Upper lobe of left lung (tissue), 6 donors: ENCODE measurements around the gene PLCG2. TPM values are rescaled to one million over a fixed set of nuclear protein-coding genes. Genes with fewer than 3 reads are reported as not detected.

Experiments used
- ATAC-seq, 2 donors: fragments of 200-7000 bp; cut with Tn5 transposase; one replicate each; pipeline ENCODE4 v1.9.1; 2022; ENCODE audit warnings: mild to moderate bottlenecking in 2 of 2, moderate library complexity in 2 of 2; ENCODE audit not compliant: low FRiP score in 2 of 2
- DNase-seq, 2 donors: peaks; one replicate each; pipeline ENCODE4 v3.0.0-alpha.2; 2019 to 2020
- H3K27ac ChIP-seq, 4 donors: fragments of 200-600 bp; sonication (generic); one replicate each; pipeline ENCODE4 v1.5.1; 2016 to 2019
- H3K27me3 ChIP-seq, 4 donors: fragments of 200-600 bp; sonication (generic); one replicate each; pipeline ENCODE4 v1.5.1; 2017 to 2019
- H3K36me3 ChIP-seq, 4 donors: fragments of 200-600 bp; sonication (generic); one replicate each; pipeline ENCODE4 v1.5.1; 2016 to 2019
- H3K4me1 ChIP-seq, 4 donors: fragments of 200-600 bp; sonication (generic); one replicate each; pipeline ENCODE4 v1.5.1; 2018 to 2019
- H3K4me3 ChIP-seq, 4 donors: fragments of 200-600 bp; sonication (generic); one replicate each; pipeline ENCODE4 v1.5.1; 2017 to 2019; ENCODE audit warnings: mild to moderate bottlenecking in 2 of 4, moderate library complexity in 1 of 4
- H3K9me3 ChIP-seq, 4 donors: fragments of 200-600 bp; sonication (generic); one replicate each; pipeline ENCODE4 v1.5.1; 2018 to 2019
- EP300 ChIP-seq, 4 donors: sonication (generic); formaldehyde crosslinking; IDR thresholded peaks; one replicate each; pipeline ENCODE4 v1.5.1; 2017; ENCODE audit warnings: antibody characterized with exemption in 4 of 4, control low read depth in 2 of 4
- POLR2A ChIP-seq, 4 donors: fragments of 450-650 bp; IDR thresholded peaks; one replicate each; pipeline ENCODE4 v1.5.1; 2016 to 2017; ENCODE audit warnings: antibody characterized with exemption in 4 of 4, mild to moderate bottlenecking in 2 of 4
- POLR2AphosphoS5 ChIP-seq, 2 donors: sonication (generic); formaldehyde crosslinking; IDR thresholded peaks; one replicate each; pipeline ENCODE4 v1.5.1; 2017; ENCODE audit warnings: antibody characterized with exemption in 2 of 2
- WGBS, 2 donors: methylation state at CpG; one replicate each; pipeline ENCODE4 v1.1.5; 2017 to 2018; 5-methylcytosine and 5-hydroxymethylcytosine counted together
- total RNA-seq, 6 donors: library from RNA; depleted of rRNA in 4 of 6; stranded (reverse); fragments of >200 nt in 4 of 6; gene quantifications; one replicate each; pipeline versions ENCODE4 v1.1.0 to v1.2.1, GENCODE V29; 2016 to 2021
- TF ChIP-seq, protein P1 (sequence below), 6 experiments: fragments of 450-650 bp in 4 of 6; fragments of 200-600 bp in 2 of 6; sonication (generic) in 2 of 6; IDR thresholded peaks; one replicate each; pipeline ENCODE4 v1.5.1; 2016 to 2019; ENCODE audit warnings: antibody characterized with exemption in 6 of 6
- donor health status: DM: no; HTN: no; CAD: no; lungs with moderate emphysema.
- donor health status: DM: no; HTN: yes; CAD: no; lungs with severe emphysema.

The PLCG2 gene
- total RNA-seq, 6 donors from 2014 or later = 13.8 to 85.9 (median 35.1) TPM

DNA sequence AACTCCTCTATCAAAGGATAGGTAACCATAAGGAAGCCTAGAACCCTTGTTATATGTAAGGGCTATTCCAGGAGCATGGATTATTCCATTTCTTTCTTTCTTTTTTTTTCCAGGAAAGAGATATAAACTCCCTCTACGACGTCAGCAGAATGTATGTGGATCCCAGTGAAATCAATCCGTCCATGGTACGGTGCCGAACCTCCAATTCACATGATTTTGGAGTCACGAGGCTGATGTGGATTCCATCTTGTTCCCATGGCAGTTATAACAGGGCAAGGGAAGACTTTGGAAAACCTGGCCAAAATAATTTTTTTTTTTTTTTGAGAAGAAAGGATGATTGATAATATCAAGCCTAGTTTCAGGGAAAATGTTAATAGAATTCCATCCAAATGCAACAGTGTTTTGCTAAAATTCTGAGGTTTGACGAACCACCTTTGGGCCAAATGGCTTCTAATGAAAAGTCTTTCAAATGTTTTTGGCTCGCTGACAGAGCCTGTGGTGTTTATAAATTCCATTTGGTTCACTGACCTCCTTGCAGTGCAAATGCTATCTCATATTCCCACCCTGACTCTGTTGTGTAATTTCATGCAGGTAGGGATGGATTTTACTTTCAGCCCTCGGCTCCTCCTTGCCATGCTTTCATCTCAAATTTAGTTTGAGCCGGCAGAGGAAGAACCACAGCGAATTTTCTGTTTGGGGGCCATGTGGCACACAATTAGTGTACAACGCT lies 142.2 kb downstream of the PLCG2 start:
- peaks cover 0 to 17% (median 4%) of the 10 kb centered on the region in 4 donors for H3K4me1 ChIP-seq
- TF ChIP-seq POLR2AphosphoS5 (IDR thresholded peaks at IDR 0.05) (no peak), EP300 (IDR thresholded peaks at IDR 0.05) (no peak), POLR2A (IDR thresholded peaks at IDR 0.05) (no peak)
- TF ChIP-seq, protein P1, sequence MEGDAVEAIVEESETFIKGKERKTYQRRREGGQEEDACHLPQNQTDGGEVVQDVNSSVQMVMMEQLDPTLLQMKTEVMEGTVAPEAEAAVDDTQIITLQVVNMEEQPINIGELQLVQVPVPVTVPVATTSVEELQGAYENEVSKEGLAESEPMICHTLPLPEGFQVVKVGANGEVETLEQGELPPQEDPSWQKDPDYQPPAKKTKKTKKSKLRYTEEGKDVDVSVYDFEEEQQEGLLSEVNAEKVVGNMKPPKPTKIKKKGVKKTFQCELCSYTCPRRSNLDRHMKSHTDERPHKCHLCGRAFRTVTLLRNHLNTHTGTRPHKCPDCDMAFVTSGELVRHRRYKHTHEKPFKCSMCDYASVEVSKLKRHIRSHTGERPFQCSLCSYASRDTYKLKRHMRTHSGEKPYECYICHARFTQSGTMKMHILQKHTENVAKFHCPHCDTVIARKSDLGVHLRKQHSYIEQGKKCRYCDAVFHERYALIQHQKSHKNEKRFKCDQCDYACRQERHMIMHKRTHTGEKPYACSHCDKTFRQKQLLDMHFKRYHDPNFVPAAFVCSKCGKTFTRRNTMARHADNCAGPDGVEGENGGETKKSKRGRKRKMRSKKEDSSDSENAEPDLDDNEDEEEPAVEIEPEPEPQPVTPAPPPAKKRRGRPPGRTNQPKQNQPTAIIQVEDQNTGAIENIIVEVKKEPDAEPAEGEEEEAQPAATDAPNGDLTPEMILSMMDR (IDR thresholded peaks at IDR 0.05) = no peak
- no peak for ATAC-seq
- H3K27me3 ChIP-seq = no peaks in the 10 kb centered on the region
- H3K27ac ChIP-seq = no peak overlapping the region
- no peak for DNase-seq
- no peak overlapping the region for H3K4me3 ChIP-seq
- peaks cover 0 to 41% (median 5%) of the 10 kb centered on the region in 4 donors for H3K36me3 ChIP-seq
- WGBS, 2 donors = 76 to 82% methylated on average over 12 of the region's 12 CpGs
- no peaks in the 10 kb centered on the region for H3K9me3 ChIP-seq

DNA sequence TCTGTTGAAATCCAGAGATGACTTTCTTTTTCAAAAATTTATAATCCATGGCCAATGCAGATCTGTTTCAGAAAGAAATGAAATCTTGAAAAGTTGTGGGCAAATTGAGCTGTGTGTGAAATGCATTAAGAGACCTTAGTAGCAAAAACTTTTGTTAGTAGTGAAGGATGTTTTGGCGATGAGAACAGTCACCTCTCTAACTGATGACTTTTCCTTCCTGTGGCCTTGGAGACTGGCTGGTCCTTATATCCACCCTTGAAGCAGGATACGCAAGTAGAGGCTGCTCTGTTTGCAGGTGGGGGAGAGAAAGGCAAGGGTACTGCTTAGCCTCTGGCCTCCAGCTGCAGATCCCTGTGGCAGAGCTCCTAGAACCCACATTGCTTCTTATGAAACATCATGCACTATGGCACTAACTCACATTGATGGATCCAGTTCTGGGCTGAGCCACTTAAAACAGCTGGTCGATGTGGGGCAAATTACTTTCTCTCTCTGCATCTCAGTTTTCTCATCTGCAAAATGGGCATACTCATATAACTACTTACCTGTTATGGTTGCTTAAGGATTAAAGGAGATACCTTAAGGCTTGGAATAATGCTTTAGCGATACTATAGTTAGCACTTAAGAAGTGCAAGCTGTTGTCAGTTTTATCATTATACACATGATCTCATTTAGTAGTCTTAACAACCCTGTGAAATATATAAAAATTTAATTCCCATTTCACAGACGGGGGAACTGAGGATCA lies 142.9 kb downstream of the PLCG2 start:
- Histone ChIP-seq H3K27ac (no peak overlapping the region), H3K4me3 (no peak overlapping the region), H3K27me3 (no peaks in the 10 kb centered on the region), H3K4me1 (peaks cover 0 to 17% (median 4%) of the 10 kb centered on the region in 4 donors), H3K36me3 (peaks cover 0 to 48% (median 5%) of the 10 kb centered on the region in 4 donors), H3K9me3 (no peaks in the 10 kb centered on the region)
- ATAC-seq (no peak), DNase-seq (no peak)
- 81 to 84% methylated on average over 5 of the region's 5 CpGs for WGBS, 2 donors
- TF ChIP-seq POLR2AphosphoS5 (IDR thresholded peaks at IDR 0.05) (no peak), EP300 (IDR thresholded peaks at IDR 0.05) (no peak), POLR2A (IDR thresholded peaks at IDR 0.05) (no peak)
- TF ChIP-seq, protein P1 (IDR thresholded peaks at IDR 0.05) = no peak

DNA sequence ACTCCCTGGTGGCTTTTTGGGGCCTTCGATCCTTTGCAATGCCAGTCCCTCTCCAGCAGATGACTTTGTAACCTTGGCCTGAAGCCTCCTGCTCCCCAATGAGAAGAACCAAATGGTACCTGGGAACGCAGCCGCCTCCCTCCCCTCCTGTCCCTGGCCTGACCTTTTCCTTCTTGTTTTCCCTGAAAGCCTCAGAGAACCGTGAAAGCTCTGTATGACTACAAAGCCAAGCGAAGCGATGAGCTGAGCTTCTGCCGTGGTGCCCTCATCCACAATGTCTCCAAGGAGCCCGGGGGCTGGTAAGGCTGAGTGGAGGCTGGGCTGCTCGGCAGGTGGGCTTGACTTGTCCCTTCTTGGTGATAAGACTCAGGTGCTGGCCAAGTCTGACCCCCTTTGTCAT lies 144.2 kb downstream of the PLCG2 start:
- Histone ChIP-seq H3K4me1 (peaks cover 0 to 17% (median 4%) of the 10 kb centered on the region in 4 donors), H3K9me3 (no peaks in the 10 kb centered on the region), H3K27ac (no peak overlapping the region), H3K4me3 (no peak overlapping the region), H3K27me3 (no peaks in the 10 kb centered on the region), H3K36me3 (peaks cover 0 to 61% (median 5%) of the 10 kb centered on the region in 4 donors)
- TF ChIP-seq POLR2A (IDR thresholded peaks at IDR 0.05) = no peak
- DNase-seq (no peak), ATAC-seq (no peak)
- WGBS, 2 donors = 82 to 85% methylated on average over 9 of the region's 9 CpGs

DNA sequence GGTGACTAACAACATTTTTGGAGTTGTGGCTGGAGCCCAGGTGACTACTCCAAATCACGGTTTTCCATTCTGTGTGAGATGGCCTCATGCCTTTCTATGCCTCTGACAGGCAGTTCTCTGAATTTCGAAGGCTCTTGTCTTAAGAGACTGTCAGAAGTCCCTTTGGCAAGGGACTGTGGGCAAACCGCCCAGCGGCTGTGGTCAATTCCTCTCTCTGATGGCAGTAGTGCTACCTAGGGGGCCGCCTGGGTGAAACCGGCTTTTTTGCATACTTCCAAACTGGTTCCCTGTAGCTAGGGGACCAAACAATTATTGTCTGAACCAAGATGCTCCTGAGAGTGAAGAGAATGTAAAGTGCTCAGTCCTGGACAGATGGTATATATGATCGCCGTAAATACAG lies 145.9 kb downstream of the PLCG2 start:
- Histone ChIP-seq H3K9me3 (no peaks in the 10 kb centered on the region), H3K36me3 (peaks cover 0 to 68% (median 6%) of the 10 kb centered on the region in 4 donors), H3K27ac (no peak overlapping the region), H3K4me3 (no peak overlapping the region), H3K27me3 (no peaks in the 10 kb centered on the region), H3K4me1 (peaks cover 0 to 17% (median 4%) of the 10 kb centered on the region in 4 donors)
- DNase-seq = no peak
- 88 to 94% methylated on average over 8 of the region's 8 CpGs for WGBS, 2 donors
- TF ChIP-seq, protein P1 (IDR thresholded peaks at IDR 0.05) = no peak
- TF ChIP-seq POLR2A (IDR thresholded peaks at IDR 0.05) (no peak), POLR2AphosphoS5 (IDR thresholded peaks at IDR 0.05) (no peak), EP300 (IDR thresholded peaks at IDR 0.05) (no peak)
- no peak for ATAC-seq

DNA sequence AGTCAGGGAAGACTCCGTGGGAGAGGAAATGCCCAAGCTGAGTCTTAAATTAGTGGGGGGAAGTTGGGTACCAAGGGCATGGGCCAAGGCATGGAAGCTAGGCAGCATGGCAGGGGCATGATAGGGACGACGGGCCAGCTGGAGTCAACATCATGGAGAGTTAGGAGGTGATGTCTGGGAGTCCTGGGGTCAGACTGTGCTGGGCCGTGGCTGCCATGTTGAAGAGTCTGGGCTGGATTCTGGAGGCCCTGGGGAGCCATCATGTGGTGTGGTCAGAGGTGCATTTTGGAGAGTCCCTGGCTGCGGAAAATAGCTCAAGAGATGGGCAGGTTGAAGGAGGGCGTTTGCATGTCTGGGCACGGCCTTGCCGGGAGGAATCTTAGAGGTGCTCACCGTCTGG lies 146.9 kb downstream of the PLCG2 start:
- peaks cover 0 to 66% (median 7%) of the 10 kb centered on the region in 4 donors for H3K36me3 ChIP-seq
- no peak for TF ChIP-seq EP300 (IDR thresholded peaks at IDR 0.05)
- TF ChIP-seq, protein P1 (IDR thresholded peaks at IDR 0.05) = no peak
- TF ChIP-seq POLR2AphosphoS5 (IDR thresholded peaks at IDR 0.05) = no peak
- TF ChIP-seq POLR2A (IDR thresholded peaks at IDR 0.05) = no peak
- no peak for ATAC-seq

More for the DNA sequence above, 146.9 kb downstream of the PLCG2 start:
- no peaks in the 10 kb centered on the region for H3K9me3 ChIP-seq
- no peak for DNase-seq
- H3K4me3 ChIP-seq = no peak overlapping the region
- peaks cover 0 to 17% (median 4%) of the 10 kb centered on the region in 4 donors for H3K4me1 ChIP-seq
- no peaks in the 10 kb centered on the region for H3K27me3 ChIP-seq
- no peak overlapping the region for H3K27ac ChIP-seq
- WGBS, 2 donors = 90 to 92% methylated on average over 8 to 9 of the region's 9 CpGs
